Measurements from ENCODE around the gene LPCAT1. TPM values are rescaled to one million over a fixed set of nuclear protein-coding genes. Genes with fewer than 3 reads are reported as not detected.
"Not testable (repeated sequence)": the region's sequence is repeated elsewhere in the genome, so short reads cannot be mapped to it uniquely, and the experiment has no call there.

Gene LPCAT1
- total RNA-seq, 1 donor from 2014 or later = 77.0 TPM

GRCh38 chr5:1523480-1523792 is 324 bp downstream of the LPCAT1 start:
- no peak for DNase-seq (ENCODE audit: extremely low read depth, low read depth, low spot score)

- no peak for DNase-seq (ENCODE audit: extremely low read depth, low read depth, low spot score)
Measured at GRCh38 chr5:1522601-1523479, 920 bp downstream of the LPCAT1 start.

- DNase-seq (ENCODE audit: extremely low read depth, low read depth, low spot score) = no peak
Measured at GRCh38 chr5:1521671-1522600, 1.8 kb downstream of the LPCAT1 start.

- no peak for DNase-seq (ENCODE audit: extremely low read depth, low read depth, low spot score)
Measured at GRCh38 chr5:1520791-1521453, 2.8 kb downstream of the LPCAT1 start.

- no peak for DNase-seq (ENCODE audit: extremely low read depth, low read depth, low spot score)
Measured at GRCh38 chr5:1519631-1520210, 4.0 kb downstream of the LPCAT1 start.

GRCh38 chr5:1517838-1518237 is 5.9 kb downstream of the LPCAT1 start:
- DNase-seq (ENCODE audit: extremely low read depth, low read depth, low spot score) = no peak

- no peak for DNase-seq (ENCODE audit: extremely low read depth, low read depth, low spot score)
Measured at GRCh38 chr5:1516615-1517601, 6.9 kb downstream of the LPCAT1 start.

- no peak for DNase-seq (ENCODE audit: extremely low read depth, low read depth, low spot score)
Measured at GRCh38 chr5:1515921-1516571, 7.7 kb downstream of the LPCAT1 start.

GRCh38 chr5:1515311-1515920 is 8.3 kb downstream of the LPCAT1 start:
- no peak for DNase-seq (ENCODE audit: extremely low read depth, low read depth, low spot score)

- DNase-seq (ENCODE audit: extremely low read depth, low read depth, low spot score) = not testable (repeated sequence)
Measured at GRCh38 chr5:1514819-1515310, 8.9 kb downstream of the LPCAT1 start.

GRCh38 chr5:1514027-1514818 is 9.5 kb downstream of the LPCAT1 start:
- no peak for DNase-seq (ENCODE audit: extremely low read depth, low read depth, low spot score)

- no peak for DNase-seq (ENCODE audit: extremely low read depth, low read depth, low spot score)
Measured at GRCh38 chr5:1513326-1514026, 10.3 kb downstream of the LPCAT1 start.

GRCh38 chr5:1512541-1513291 is 11.0 kb downstream of the LPCAT1 start:
- no peak for DNase-seq (ENCODE audit: extremely low read depth, low read depth, low spot score)

GRCh38 chr5:1511651-1512540 is 11.9 kb downstream of the LPCAT1 start:
- no peak for DNase-seq (ENCODE audit: extremely low read depth, low read depth, low spot score)

- no peak for DNase-seq (ENCODE audit: extremely low read depth, low read depth, low spot score)
Measured at GRCh38 chr5:1511048-1511447, 12.7 kb downstream of the LPCAT1 start.
